Measurements from ENCODE around the gene NBEA.
"Not testable (repeated sequence)": the region's sequence is repeated elsewhere in the genome, so short reads cannot be mapped to it uniquely, and the experiment has no call there.

The NBEA gene

DNA sequence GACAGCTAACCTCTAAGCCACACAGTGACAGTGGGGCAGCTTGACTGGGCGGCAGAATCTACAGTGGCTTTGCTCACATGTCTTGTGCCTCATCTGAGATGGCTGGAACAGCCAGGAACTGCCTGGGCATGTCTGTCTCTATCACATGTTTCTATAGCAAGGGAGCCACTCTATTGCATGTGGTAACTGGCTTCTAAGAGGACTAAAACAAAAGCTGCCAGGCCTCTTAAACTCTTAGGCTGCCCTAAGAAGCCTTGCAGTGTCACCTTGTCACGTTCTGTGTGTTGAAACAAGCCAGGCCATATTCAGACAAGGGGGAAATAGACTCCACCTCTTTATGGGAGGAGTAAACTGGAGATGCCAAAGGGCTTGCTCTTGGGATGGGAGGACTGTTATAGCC lies 657.3 kb downstream of the NBEA start:
- no peak for DNase-seq

DNA sequence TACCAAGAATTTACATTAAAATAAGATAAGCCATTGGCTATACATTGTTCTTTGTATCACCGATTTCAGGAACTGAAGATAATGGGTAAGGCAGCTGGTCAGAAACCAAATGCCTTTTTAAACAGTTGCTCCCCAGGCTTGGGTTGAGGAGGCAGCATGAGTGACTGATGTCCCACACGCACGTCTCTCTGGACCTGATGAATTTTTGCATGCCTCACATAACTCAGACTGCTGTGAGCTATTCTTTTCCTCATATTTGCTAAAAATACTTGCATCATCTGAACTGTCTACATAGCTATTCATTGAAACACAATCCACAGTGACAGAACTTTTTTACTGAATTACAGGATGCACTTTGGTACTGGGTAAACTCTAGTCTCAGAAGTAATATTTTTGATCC lies 658.1 kb downstream of the NBEA start:
- no peak for DNase-seq

DNA sequence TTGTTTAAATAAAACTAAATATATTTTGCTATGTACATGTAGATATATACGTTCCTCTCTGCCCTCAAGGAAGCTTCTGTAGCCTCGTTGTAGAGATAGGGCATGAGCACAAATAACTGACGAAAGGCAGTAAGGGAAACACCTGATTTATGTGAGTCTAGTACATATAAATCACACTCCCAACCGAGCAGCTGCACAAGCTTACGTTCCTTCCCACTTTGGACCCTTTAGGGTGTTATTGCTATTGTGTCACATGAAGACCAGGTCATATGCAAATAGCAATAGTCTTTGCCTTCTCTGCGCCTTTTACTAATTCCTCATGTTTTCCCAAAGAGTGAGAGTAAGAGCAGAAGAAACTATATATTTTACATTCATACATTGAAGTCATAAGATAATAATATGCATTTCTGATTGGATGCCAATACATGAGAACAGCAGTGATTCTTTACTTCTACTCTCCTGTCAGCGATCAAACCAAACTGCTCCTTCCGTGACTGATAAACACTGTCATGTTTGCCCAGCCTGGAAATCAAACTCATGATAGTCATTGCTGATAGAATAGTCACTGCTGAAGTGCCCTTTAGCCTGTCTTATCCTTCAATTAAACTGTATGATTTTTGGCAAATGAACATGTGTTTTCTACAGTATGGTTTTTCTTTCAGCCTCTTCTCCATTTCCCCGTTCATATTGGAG lies 661.7 kb downstream of the NBEA start:
- no peak for DNase-seq

DNA sequence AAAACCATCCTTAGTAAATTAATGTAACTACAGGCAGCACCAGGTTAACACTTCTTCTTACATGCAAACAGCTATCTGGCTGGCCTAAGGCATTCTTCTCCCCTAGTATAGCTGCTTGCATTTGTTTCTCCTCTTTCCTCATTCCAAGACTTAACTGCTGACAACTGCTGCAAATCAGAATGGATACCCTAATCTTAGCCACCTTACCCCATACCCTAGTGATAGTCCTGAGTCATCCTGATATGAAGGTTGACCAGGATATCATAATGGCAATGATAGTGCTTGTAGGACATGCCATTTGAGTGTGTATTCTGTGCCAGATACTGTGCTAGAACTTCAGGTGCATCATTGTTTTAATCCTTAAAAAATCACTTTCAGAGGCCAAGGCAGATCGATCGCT lies 672.6 kb downstream of the NBEA start:
- DNase-seq = no peak

DNA sequence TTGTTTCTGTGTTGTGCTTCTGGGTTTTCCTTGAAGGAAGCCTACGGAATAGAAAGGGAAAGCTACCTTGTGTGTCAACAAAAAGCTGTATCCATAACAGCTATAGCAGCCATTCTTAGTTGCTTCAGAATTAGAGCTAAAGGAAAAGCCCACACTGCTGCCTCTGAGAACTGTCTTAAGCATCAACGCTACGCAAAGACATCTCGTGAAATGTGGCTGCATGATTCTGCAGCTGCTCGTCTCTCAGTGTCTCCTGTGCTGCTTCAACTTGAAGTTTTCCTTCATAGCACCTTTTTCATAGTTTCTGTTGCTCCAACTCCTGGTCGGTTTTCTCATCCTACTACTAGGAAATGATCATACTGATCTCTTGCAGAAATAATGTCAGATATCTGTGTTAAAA lies 675.4 kb downstream of the NBEA start:
- DNase-seq = no peak

DNA sequence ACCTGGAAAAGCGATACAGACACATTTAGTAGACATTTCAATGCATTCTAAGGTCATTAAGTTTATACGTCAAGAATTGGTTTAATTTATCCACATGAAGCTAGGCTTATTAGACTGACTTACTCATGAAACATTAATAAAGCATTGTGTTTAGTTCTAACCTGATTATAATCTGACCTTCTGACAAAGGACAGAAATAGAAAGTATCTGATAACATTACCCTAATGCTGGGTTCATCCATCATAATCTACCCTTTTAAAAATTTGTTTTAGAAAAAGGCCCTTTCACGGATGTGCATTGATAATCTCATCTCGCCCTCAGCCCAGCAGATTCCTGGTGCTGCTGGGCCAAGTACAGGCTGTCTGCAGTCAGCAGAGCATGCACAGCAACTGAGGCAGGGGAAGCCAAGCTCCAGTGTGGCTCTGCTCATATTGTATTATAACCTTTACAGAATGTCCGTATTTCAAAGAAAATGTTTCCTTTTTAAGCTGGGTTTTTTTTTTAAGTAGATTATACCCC lies 676.6 kb downstream of the NBEA start:
- no peak for DNase-seq

DNA sequence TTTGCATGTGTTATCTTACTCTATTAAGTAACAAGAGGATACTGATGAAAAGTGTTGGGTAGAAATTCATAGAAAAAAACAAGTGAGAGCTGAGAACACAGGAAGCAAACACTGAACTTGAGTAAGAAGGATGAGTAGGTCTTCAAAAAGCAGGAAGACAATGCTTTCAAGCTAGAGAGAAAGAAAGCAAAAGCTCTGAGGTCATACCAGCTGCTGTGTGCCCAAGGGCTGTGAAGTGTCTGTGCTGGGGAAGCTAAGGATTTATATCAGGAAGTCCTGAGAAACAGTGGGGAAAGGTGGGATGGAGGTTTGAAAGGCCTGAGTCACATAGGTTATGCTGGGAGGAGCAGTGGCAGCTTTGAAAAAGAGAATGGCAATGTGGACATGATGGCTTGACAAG lies 679.9 kb downstream of the NBEA start:
- no peak for DNase-seq

DNA sequence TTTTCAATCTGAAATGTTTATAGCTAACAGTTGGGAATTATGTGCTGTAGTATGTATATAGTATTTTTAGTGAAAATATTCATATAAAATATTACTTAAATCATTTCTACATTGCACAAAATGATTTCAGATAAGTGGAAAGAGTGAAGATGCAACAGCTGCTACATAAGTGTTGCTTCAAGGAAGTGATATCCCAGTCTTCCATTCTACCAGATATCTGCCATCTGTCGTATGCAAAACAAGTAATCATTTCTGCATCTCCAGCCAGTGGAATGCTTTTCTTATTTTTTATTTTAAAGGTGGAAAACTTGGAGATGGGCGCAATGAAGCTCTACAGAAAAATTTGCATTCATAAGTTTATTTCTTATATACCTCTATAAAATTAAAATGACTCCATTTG lies 687.0 kb downstream of the NBEA start:
- DNase-seq = no peak

DNA sequence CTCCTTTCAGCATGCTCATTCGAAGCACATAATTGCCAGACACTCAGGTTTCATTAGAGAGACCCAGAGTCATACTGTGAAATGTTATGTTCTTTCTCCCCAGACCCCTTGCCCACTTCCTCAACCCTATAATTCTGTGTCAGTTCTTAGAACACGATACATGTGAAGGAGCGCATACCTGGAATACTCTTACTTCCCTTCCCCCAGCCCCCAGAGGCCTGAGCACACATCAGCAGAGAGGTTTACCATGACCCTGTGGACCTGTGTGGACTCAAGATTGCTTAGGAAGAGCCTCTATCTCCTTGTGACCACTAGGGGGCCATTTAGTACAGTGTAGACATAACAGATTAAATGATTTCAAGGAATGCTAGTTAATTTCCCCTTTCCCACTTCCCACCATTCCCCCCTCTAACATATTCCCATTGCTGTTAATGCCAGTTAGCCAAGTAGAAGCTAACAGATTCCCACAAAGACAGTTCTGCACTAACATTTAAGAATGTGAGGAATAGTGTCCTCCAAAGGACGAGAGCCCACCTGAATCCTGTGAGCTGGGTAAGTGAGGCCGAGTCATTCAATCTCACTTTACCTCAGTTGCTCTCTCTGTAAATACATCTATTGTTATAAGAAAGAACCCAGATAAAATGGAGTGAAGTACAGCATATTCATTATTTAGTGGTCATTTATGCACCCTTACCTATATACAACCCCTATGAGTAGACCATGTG lies 688.6 kb downstream of the NBEA start:
- no peak for DNase-seq

DNA sequence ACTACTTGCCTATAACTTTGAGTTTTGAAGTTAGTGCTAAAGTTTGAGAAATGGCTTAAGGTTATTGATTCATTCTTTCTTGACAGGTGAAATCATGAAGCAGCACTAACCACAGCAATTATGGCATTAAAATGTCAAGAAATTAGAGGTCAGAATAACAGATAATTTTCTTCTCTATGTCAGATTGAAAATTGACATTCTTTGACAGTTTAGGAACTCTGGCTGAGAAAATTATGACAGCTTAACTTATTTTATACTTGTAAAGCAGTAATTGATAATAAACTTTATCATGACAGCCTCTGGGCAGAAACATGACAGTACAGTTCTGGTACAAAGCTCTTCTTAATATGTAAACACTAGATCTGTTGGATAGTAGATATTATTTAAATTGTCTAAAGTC lies 689.6 kb downstream of the NBEA start:
- DNase-seq = no peak

DNA sequence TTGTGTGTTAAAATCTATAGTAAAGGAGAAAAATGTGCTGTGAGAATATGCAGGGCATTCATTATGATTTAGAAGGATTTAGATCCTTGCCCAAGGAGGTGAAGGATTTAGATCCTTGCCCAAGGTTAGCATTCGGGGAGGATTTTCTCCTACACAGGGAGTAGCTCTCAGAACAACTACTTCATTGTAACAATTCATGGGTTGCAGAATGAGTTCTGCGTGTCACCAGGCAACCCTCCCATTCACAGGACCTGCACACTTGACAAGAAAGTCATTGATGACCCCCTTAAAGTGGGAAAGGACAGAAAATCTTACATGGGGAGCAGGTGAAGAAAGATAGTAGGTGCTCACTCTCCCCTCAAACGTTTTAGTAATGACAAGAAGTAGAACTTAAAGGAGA lies 701.6 kb downstream of the NBEA start:
- no peak for DNase-seq

DNA sequence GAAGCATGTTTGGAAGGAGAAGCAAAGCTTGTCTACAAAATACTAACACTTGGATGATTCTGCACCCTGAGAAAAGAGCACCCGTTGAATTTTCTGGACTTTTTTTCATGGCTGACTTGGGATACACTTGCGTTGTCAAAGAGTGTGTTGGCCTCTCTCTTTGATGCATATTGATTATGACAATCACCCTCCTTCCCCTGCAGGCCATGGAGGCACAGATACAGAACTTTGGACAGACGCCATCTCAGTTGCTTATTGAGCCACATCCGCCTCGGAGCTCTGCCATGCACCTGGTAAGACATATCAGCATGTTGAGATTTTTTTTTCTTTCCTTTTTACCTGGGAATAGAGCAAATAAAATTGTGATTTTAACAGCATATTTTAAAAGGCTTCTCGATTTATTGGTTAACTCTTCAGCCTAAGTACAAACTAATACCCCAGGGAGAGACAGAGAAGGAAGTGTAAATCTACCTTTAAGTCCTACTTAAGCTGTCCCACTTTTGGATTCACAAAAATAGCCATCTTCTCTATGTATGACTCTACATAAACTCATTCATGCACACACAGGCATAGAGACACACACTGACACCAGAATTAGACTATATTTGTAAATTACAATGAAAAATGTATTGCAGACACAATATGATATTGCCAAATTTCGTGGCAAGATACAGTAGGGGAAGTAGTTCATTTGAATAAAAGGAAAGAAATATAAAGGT lies 704.1 kb downstream of the NBEA start:
- DNase-seq = no peak

DNA sequence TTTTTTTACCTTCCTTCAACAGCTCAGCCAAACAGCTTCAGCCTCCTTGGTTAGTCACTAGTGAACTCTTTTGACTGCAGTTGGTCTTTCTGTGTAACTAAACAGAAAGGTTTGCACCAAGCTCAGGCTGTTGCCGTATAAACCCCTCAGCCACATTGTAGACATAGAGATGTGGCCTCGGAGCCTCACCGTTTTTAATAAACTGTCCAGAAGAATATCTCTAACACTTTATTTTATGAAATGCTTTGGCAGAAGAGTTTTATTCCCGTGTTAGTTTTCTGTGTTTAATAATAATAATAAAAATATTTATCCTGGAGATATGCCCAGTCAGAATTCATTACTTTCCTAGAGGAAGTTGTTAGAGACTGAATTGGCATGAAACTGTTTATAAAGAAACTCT lies 706.1 kb downstream of the NBEA start:
- no peak for DNase-seq

DNA sequence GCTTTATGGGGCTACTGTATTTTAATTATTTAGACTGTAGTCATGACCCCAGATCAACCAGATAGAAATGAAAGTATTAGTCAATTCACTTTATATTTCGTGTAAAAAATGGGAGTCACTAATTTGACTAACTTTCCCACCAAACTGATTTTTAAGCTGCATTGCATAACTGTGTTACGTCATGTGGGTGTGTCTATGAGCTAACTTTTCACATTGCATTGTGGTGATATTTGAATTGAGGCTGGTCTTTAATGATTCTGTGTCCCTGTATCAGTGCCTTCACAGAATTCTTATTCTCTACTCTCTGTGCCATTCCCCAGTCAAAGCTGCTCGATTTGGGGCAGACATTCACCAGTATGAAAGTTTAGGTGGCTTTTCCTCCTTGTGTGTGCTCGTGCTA lies 707.1 kb downstream of the NBEA start:
- no peak for DNase-seq

DNA sequence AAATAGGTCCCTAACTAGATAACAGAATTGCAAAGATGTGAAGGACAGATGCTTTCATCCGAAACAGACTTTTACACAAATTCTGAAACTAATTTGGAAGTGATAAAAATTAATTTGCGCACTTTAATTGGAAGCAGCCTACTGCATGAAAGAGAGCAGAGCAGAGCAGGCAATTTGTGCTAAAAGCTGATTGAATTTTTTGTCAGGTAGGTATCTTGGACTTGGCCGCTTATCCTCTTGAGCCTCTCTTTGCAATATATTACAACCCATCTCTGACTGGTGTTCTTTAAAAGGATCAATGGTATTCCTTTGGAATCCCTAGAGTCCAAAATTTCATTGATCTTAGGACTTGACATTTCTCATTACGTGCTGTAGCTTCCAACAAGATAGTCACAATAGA lies 717.7 kb downstream of the NBEA start:
- DNase-seq = no peak

DNA sequence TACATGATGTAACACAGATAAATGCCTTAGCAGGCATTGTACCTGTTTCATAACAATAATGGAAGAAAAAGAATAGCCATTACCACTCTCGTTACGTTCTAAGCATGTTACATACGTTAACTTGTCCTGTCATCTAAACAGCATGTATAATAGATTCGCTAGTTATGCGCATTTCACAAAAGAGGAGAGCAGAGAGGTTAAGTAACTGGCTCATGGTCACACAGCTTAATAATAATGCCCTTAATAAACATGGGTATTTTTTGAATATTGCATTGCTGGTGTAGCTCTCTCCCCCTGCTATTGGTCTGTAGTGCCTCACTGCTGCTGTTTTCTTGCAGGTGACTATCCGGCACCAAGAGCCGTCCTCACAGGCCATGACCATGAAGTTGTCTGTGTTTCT lies 722.7 kb downstream of the NBEA start:
- no peak for DNase-seq

DNA sequence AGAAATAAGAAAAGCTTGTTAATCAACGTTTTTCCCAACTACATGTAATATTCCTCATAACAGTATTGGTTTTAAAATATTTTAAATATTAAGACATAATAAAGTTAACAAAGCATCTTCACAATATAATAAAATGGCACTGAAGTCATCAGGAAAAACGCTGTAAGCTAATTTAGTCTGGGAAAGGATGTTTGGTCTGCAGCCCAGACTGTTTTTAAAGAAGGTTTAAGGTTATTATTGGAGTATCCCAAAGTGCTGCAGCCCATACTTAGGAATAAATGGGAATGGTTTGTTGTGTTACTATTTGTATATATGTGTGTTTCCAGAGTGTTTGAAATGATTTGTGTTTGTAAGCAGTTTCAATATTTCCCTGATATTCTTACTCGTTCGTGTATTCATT lies 727.3 kb downstream of the NBEA start:
- no peak for DNase-seq

DNA sequence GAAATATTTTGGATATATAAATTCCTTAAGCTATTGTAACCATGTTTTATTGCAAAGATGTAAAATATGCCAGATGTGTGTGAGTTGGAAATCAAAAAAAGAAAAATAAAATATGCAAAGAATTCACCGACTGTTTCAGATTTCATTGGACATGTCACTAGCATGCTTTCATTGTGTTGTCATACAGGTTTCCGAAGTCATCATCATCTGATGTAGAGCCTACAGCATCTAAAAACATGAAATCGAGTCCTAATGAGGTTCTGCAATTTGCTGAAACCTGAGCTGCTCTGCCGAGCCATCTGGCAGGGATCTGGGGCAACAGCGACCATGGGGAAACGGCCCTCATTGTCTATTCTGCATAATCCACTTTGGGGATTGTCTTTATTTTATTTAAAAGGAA lies 730.5 kb downstream of the NBEA start:
- DNase-seq = no peak

DNA sequence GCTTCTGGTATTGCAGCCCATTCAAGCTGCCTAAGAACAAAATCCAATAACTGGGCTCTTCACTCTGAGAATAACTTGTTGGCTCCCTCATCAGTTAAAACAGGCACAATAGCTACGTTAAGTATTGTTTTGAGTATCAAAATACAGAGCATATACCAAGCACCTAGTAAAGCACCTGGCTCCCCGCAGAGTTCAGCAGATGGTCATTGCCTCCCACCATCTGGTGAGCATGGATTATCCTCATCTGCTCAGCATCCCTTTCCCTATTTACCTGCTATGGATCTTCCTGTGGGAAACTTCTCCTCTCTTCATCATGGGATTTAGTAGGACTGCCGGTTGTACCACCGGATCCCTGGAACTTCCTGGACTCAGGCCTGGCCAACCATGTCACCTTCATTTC lies 733.6 kb downstream of the NBEA start:
- no peak for DNase-seq

DNA sequence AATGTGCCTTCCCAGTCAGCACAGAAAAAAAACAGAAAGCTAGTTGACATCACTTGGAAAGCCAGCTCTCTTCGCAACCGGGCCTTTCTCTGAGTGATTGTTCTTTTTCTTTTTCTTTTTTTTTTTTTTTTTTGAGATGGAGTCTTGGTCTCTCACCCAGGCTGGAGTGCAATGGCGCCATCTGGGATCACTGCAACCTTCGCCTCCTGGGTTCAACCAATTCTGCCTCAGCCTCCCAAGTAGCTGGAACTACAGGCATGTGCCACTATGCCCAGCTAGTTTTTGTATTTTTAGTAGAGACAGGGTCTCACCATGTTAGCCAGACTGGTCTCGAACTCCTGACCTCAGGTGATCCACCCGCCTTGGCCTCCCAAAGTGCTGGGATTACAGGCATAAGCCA lies 735.8 kb downstream of the NBEA start:
- not testable (repeated sequence) for DNase-seq

DNA sequence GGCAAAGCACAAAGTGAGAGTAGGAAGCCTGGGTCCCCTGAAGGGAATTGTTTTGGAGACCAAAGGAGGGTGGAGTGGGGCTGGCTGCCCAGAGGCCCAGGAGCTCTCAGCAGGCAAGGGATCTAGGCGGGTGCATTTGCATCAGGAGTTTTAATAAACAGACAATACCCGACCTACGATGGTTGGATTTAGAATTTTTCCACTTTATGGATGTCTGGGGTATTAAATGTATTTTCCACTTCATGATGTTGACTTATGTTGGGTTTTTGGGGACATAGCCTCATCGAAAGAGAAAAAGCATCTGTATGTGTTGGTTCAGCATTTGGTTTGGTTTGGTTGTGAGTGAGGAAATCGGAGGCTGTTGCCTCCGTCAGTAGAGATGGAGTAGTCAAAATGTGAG lies 739.6 kb downstream of the NBEA start:
- no peak for DNase-seq

DNA sequence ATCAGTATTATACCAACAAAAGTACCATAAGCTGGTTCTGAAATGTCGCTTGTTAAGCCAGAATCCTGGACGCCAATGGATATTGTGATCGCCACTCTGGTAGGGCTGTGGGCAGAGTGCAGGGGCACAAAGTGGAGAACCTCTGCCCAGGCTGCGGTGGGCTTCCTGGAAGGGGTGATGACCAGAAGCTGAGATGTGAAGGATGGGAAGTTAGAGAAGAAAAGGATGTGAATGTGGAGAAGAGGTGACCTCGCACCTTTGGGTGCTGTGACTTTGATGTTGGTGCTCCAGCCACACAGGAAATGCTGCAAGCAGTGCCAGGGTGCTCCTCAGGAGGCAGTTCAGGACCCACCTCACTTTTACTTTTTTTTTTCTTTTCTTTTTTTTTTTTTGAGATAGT lies 742.4 kb downstream of the NBEA start:
- no peak for DNase-seq

DNA sequence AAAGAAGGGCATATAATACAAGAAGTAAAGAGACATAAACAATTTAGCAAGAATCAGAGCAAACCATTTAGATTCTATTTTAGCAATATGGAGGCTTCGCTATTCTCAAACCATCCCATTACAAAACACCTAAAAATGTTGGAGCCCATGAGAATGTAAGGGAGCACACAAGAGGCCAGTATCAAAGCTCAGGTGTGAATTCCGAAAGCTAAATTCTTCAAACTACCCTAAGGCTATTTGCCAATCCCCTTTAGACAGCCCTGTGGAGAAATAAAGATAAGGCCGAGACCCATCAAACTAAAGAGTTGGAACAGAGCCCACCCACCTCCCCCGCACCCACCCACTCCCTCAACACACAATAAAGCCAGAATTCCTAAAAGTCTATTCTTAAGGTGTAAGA lies 745.3 kb downstream of the NBEA start:
- DNase-seq = no peak

DNA sequence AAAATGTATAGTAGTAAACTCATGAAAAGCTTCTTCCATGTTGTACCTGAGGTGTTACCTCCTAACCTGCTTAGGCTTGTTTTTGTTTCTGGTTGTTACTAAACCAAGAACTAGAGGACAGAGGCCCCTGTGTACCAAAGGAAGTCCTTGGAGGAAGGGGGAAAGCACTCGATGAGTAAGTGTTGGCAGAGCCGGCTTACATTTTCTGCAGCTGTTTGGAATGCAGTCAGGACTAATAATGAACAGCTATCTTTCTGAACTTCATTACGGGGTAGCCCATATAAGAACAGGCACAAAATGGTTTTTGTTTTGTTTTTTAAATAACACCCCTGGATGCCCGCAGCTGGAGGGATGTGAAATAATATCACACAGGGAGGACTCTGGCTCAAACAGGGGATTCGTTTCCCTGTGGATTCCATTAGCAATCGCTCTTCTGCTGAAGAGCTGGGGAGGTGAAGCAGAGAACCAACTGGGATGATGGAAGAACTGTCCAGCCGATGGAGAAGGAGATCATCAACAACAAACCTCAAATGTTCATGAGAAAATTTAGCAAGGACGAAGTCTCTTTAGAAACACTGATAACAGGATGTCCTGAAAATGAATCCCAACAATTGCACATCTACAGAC lies 748.6 kb downstream of the NBEA start:
- no peak for DNase-seq

Data from activated effector memory CD4-positive, alpha-beta T cell treated with Interleukin-2 at 50 U/mL for 16 hours (primary cell).